Stimulated activated naive CD8-positive, alpha-beta T cell treated with anti-CD3 and anti-CD28 coated beads, Interleukin-15, amount 100 ng/mL, for 72 hours (primary cell): ENCODE data around the gene DCAF11.

ENCODE experiments used
- ATAC-seq: fragments of 150-1000 bp; cut with Tn5 transposase; 2 replicates; pipeline ENCODE4 v1.10.0; 2021; ENCODE audit warnings: mild to moderate bottlenecking, moderate library complexity
- DNase-seq, 2 donors: peaks; one replicate each; pipeline ENCODE4 v3.0.0; 2021 to 2022
- H3K27ac Mint-ChIP-seq, 2 donors: one replicate each; pipeline ENCODE4 v1.8.0; 2022; ENCODE audit warnings: mild to moderate bottlenecking in 2 of 2, mixed read lengths in 2 of 2, moderate library complexity in 2 of 2
- H3K27me3 Mint-ChIP-seq: one replicate; pipeline ENCODE4 v1.8.0; 2022; ENCODE audit warnings: mixed read lengths
- H3K4me1 Mint-ChIP-seq: one replicate; pipeline ENCODE4 v1.8.0; 2022; ENCODE audit warnings: mild to moderate bottlenecking, mixed read lengths
- H3K4me3 Mint-ChIP-seq, 2 donors: one replicate each; pipeline ENCODE4 v1.8.0; 2022; ENCODE audit warnings: mild to moderate bottlenecking in 2 of 2, mixed read lengths in 2 of 2, moderate library complexity in 1 of 2
- H3K9me3 Mint-ChIP-seq, 2 donors: one replicate each; pipeline ENCODE4 v1.8.0; 2022; ENCODE audit warnings: mixed read lengths in 2 of 2

DCAF11 gene

GRCh38 chr14:24074625-24075484 lies 39.7 kb upstream of the DCAF11 start:
- H3K27ac Mint-ChIP-seq = peak overlapping the region in 1 of 2 donors; percentile 40
- no peaks in the 10 kb centered on the region for H3K9me3 Mint-ChIP-seq
- DNase-seq (no peak), ATAC-seq (no peak)
- no peaks in the 10 kb centered on the region for H3K27me3 Mint-ChIP-seq
- H3K4me3 Mint-ChIP-seq = no peak overlapping the region
- peaks cover 33% of the 10 kb centered on the region for H3K4me1 Mint-ChIP-seq

DNA sequence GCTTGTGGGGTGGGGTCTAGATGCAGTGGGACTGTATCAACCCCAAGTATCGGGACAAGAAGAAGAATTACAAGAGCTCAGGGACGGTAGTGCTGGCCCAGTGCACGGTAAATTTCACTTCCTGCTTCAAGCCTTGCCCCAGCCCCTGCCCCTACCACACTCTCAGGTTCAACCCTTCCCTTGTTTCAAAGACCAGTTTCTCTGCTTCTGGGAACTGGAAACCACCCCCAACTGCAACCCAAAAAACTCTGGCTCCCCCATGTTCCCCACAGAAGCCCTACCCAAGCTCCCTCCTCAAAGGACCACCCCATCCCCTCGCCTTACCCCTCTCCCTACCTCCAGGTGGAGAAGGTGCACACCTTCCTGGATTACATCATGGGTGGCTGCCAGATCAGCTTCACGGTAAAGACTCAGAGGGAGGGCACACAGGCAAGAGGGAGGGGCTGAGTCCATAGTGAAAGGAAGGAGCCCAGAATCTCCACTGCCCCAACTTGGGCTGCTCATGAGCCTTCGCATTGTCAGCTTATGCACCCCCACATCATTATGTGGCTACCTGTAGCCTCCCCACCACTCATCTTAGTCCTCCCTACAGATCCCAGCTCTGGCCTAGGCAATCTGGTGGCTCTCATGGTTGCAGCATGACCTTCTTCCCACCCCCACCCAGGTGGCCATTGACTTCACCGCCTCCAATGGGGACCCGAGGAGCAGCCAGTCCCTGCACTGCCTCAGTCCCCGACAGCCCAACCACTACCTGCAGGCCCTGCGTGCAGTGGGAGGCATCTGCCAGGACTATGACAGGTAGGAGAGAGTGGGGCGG lies 38.9 kb upstream of the DCAF11 start:
- ATAC-seq = peak; percentile 48

GRCh38 chr14:24076302-24076601 lies 38.3 kb upstream of the DCAF11 start:
- Mint-ChIP-seq H3K4me1 (peaks cover 33% of the 10 kb centered on the region), H3K9me3 (no peaks in the 10 kb centered on the region), H3K27me3 (no peaks in the 10 kb centered on the region), H3K4me3 (no peak overlapping the region), H3K27ac (no peak overlapping the region)
- no peak for ATAC-seq
- no peak for DNase-seq

More for the DNA sequence above, 38.9 kb upstream of the DCAF11 start:
- DNase-seq = no peak
- peaks cover 36% of the 10 kb centered on the region for H3K4me1 Mint-ChIP-seq
- H3K9me3 Mint-ChIP-seq = no peaks in the 10 kb centered on the region
- no peaks in the 10 kb centered on the region for H3K27me3 Mint-ChIP-seq
- H3K4me3 Mint-ChIP-seq = peak overlapping the region in 1 of 2 donors; percentile 36
- peak overlapping the region; percentile 60 to 81 for H3K27ac Mint-ChIP-seq

- Mint-ChIP-seq H3K27me3 (no peaks in the 10 kb centered on the region), H3K27ac (no peak overlapping the region), H3K4me1 (peaks cover 35% of the 10 kb centered on the region)
Observed at GRCh38 chr14:24077086-24077485, 37.5 kb upstream of the DCAF11 start.

DNA sequence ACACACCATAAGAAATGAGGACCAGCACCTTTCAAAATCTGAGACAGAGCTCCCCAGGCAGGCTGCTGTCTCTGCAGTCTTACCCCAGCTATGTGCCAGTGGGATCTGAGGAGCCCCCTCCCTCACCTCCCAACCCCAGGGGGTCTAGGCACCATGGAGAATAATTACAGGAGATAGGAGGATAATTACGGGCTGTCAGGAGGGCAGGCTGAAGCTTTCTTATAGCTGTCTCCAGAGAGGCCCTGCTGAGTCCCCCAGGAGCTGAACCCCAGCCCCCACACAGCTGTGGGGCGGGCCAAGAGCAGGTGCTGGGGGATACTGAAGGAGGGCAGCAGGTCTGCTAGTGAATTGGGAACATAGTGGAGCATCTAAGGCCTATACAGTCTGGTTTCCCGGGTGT lies 36.4 kb upstream of the DCAF11 start:
- peaks cover 40% of the 10 kb centered on the region for H3K4me1 Mint-ChIP-seq
- H3K27me3 Mint-ChIP-seq = no peaks in the 10 kb centered on the region
- H3K27ac Mint-ChIP-seq = no peak overlapping the region
- no peak overlapping the region for H3K4me3 Mint-ChIP-seq
- no peaks in the 10 kb centered on the region for H3K9me3 Mint-ChIP-seq
- DNase-seq (no peak), ATAC-seq (no peak)

More at GRCh38 chr14:24077086-24077485, 37.5 kb upstream of the DCAF11 start:
- DNase-seq (no peak), ATAC-seq (no peak)
- Mint-ChIP-seq H3K9me3 (no peaks in the 10 kb centered on the region), H3K4me3 (no peak overlapping the region)

DNA sequence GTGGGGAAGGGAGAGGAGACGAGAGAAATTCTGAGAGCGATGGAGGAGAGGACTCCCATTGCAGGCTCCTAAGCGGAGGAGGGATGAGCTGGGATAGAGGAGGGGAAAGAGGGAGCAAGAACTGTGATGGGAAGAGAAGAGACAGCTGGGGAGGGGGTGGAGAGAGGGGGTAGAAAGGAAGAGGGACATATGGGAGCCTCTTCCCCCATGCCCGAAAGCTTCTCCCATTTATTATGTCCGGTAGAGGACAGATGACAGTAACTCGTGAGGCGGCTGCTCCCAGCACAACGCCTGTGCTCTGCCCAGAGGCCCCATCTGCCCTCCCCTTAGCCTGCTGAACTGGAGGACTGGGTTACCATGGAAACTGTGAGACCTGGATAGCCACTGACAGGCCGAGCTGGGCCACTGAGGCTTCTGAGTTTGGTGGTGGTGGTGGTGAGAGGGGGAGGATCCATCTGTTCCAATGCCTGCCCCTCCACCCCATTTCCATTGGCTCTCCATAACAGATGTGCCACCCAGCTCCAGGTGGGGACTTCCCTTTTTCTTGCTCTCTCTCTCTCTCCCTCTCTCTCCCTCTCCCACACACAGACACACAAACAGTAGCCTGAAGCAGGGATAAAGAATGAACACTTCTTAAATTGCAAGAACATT lies 35.0 kb upstream of the DCAF11 start:
- H3K4me3 Mint-ChIP-seq = peak overlapping the region in 1 of 2 donors; percentile 55
- H3K27ac Mint-ChIP-seq = peak overlapping the region in 1 of 2 donors; percentile 9
- DNase-seq (no peak), ATAC-seq (no peak)
- H3K27me3 Mint-ChIP-seq = no peaks in the 10 kb centered on the region
- no peaks in the 10 kb centered on the region for H3K9me3 Mint-ChIP-seq
- H3K4me1 Mint-ChIP-seq = peaks cover 40% of the 10 kb centered on the region

- no peak overlapping the region for H3K27ac Mint-ChIP-seq
Observed at GRCh38 chr14:24080142-24080530, 34.4 kb upstream of the DCAF11 start.

GRCh38 chr14:24080888-24081738 lies 33.5 kb upstream of the DCAF11 start:
- Mint-ChIP-seq H3K4me1 (peaks cover 27% of the 10 kb centered on the region), H3K27me3 (no peaks in the 10 kb centered on the region), H3K27ac (peak overlapping the region; percentile 7 to 32), H3K9me3 (no peaks in the 10 kb centered on the region), H3K4me3 (peak overlapping the region; percentile 76 to 83)
- DNase-seq (peak; percentile 71 to 76), ATAC-seq (peak; percentile 94)

More at GRCh38 chr14:24080142-24080530, 34.4 kb upstream of the DCAF11 start:
- Mint-ChIP-seq H3K4me1 (peaks cover 37% of the 10 kb centered on the region), H3K27me3 (no peaks in the 10 kb centered on the region), H3K4me3 (peak overlapping the region in 1 of 2 donors; percentile 76), H3K9me3 (no peaks in the 10 kb centered on the region)
- no peak for DNase-seq
- no peak for ATAC-seq

GRCh38 chr14:24081739-24082211 lies 32.8 kb upstream of the DCAF11 start:
- Mint-ChIP-seq H3K9me3 (no peaks in the 10 kb centered on the region), H3K27me3 (no peaks in the 10 kb centered on the region), H3K4me3 (peak overlapping the region; percentile 76 to 83), H3K27ac (peak overlapping the region; percentile 7 to 89), H3K4me1 (peaks cover 23% of the 10 kb centered on the region)
- DNase-seq (no peak), ATAC-seq (no peak)

- Mint-ChIP-seq H3K9me3 (no peaks in the 10 kb centered on the region), H3K4me3 (peak overlapping the region; percentile 76 to 83), H3K4me1 (peaks cover 23% of the 10 kb centered on the region), H3K27ac (peak overlapping the region in 1 of 2 donors; percentile 61), H3K27me3 (no peaks in the 10 kb centered on the region)
- DNase-seq (no peak), ATAC-seq (no peak)
Observed at GRCh38 chr14:24082411-24083080, 32.0 kb upstream of the DCAF11 start.

DNA sequence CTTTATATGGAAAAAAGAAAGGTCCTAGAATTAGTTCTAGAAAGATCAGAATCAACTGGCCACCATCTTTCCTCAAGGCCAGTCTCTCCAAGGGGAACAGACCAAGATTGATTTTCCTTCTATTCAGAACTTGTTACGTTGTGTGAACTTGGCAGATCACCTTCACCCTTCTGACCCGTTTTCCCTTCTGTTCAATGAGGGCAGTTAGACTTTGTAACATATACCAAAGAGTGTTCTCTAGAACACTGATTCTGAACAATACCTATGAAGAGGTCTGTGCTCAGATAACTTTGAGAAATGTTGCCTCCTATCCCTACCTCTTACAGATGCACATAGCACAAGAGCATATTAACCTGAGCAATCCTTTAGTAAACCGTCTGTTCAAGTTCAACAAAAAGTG lies 31.1 kb upstream of the DCAF11 start:
- DNase-seq = no peak
- Mint-ChIP-seq H3K27me3 (no peaks in the 10 kb centered on the region), H3K4me3 (no peak overlapping the region), H3K4me1 (peaks cover 23% of the 10 kb centered on the region), H3K27ac (no peak overlapping the region), H3K9me3 (no peaks in the 10 kb centered on the region)
- no peak for ATAC-seq

GRCh38 chr14:24084440-24084839 lies 30.1 kb upstream of the DCAF11 start:
- no peaks in the 10 kb centered on the region for H3K9me3 Mint-ChIP-seq
- DNase-seq (no peak), ATAC-seq (no peak)
- H3K27me3 Mint-ChIP-seq = no peaks in the 10 kb centered on the region
- no peak overlapping the region for H3K27ac Mint-ChIP-seq
- H3K4me1 Mint-ChIP-seq = peaks cover 23% of the 10 kb centered on the region
- H3K4me3 Mint-ChIP-seq = no peak overlapping the region

GRCh38 chr14:24085215-24085614 lies 29.4 kb upstream of the DCAF11 start:
- Mint-ChIP-seq H3K27me3 (no peaks in the 10 kb centered on the region), H3K27ac (peak overlapping the region in 1 of 2 donors; percentile 35), H3K9me3 (no peaks in the 10 kb centered on the region), H3K4me3 (no peak overlapping the region), H3K4me1 (peaks cover 18% of the 10 kb centered on the region)
- DNase-seq (no peak), ATAC-seq (no peak)

- Mint-ChIP-seq H3K27ac (no peak overlapping the region), H3K27me3 (no peaks in the 10 kb centered on the region)
Observed at GRCh38 chr14:24086193-24086955, 28.2 kb upstream of the DCAF11 start.

More at GRCh38 chr14:24086193-24086955, 28.2 kb upstream of the DCAF11 start:
- DNase-seq (no peak), ATAC-seq (no peak)
- no peaks in the 10 kb centered on the region for H3K9me3 Mint-ChIP-seq
- H3K4me3 Mint-ChIP-seq = no peak overlapping the region
- peaks cover 16% of the 10 kb centered on the region for H3K4me1 Mint-ChIP-seq
